ENCODE measurements around the gene CROCC2. TPM values are rescaled to one million over a fixed set of nuclear protein-coding genes. Genes with fewer than 3 reads are reported as not detected.

The CROCC2 gene
- total RNA-seq, 2 experiments from 2014 or later = not detected

DNA sequence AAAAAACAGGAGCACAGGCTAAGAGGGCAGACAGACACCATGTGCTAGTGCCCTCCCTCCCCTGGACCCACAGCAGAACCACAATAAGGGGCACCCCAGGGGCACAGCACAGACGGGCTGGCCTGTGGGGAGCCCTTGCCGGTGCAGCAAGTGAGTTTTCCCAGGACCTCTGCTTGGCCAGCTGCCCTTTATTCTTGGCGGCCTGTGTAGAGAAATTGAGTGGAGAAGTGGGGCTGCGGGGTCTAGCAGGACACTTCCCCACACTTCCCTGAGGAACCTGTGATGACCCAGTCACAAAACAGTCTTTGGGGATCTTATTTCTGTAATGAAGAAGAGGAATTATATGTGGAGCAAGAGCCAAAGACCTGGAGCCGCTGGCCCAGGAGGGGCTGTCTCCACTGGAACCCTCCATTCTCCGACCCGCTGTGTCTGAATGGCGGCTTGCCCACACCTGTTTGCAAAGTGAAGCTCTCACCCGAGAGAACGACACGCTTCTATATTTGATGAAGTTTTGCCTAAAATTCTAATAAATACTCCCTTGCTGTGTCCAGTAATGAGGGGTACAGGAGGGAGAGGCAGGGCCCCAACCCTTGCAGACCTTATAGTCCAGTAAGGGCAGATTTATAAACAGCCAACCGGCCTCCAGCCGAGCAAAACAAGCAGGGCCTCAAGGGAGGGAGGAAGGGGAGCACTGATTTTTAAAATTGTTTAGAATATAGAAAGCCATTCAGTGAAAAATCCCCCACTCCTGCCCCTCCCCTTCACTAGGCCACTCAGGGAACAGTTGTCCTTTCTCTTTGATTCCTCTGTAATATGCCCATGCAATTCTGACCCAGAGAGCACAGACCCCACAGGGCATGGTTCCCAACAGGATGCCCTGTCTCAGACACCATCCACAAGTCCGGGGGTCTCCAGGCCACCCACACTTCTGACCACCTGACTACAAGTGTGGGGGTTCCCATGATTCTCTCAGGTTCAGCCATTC is 47.6 kb downstream of the CROCC2 start:
- H3K36me3 ChIP-seq (ENCODE audit: insufficient read depth, low read length) = no peaks in the 10 kb centered on the region
- H3K4me3 ChIP-seq (ENCODE audit: low read depth, low read length, poor library complexity, severe bottlenecking) = no peak overlapping the region
- H3K79me2 ChIP-seq (ENCODE audit: insufficient read depth, low read depth, low read length) = no peaks in the 10 kb centered on the region
- no peak overlapping the region for H3K27ac ChIP-seq (ENCODE audit: low read depth, low read length, poor library complexity, severe bottlenecking)
- no TSS peak for BruUV-seq (replicated peaks)
- TF ChIP-seq, protein P1, sequence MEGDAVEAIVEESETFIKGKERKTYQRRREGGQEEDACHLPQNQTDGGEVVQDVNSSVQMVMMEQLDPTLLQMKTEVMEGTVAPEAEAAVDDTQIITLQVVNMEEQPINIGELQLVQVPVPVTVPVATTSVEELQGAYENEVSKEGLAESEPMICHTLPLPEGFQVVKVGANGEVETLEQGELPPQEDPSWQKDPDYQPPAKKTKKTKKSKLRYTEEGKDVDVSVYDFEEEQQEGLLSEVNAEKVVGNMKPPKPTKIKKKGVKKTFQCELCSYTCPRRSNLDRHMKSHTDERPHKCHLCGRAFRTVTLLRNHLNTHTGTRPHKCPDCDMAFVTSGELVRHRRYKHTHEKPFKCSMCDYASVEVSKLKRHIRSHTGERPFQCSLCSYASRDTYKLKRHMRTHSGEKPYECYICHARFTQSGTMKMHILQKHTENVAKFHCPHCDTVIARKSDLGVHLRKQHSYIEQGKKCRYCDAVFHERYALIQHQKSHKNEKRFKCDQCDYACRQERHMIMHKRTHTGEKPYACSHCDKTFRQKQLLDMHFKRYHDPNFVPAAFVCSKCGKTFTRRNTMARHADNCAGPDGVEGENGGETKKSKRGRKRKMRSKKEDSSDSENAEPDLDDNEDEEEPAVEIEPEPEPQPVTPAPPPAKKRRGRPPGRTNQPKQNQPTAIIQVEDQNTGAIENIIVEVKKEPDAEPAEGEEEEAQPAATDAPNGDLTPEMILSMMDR (conservative IDR thresholded peaks at IDR 0.05; ENCODE audit: low read length) = no peak
- TF ChIP-seq EZH2phosphoT487 (IDR thresholded peaks at IDR 0.05; ENCODE audit: borderline replicate concordance, low read depth, low read length) = no peak
- no peak overlapping the region for H3K4me2 ChIP-seq (ENCODE audit: low read length)
- no peak for DNase-seq (ENCODE audit: low spot score)
- no peaks in the 10 kb centered on the region for H3K9me2 ChIP-seq (ENCODE audit: insufficient read depth, low read length)
- intact Hi-C loops (cut with micrococcal nuclease; ENCODE audit: unreplicated experiment) = no loop called here
- ChIA-PET CTCF (ENCODE audit: unreplicated experiment) (no interaction called here), POLR2A (no interaction called here)
- H2AFZ ChIP-seq (ENCODE audit: low read length) = no peak overlapping the region
- no peaks in the 10 kb centered on the region for H3K9me3 ChIP-seq (ENCODE audit: low read length)
- H4K20me1 ChIP-seq (ENCODE audit: insufficient read depth, low read length) = no peaks in the 10 kb centered on the region
- H3K4me1 ChIP-seq (ENCODE audit: insufficient read depth, low read length, poor library complexity, severe bottlenecking) = no peaks in the 10 kb centered on the region

DNA sequence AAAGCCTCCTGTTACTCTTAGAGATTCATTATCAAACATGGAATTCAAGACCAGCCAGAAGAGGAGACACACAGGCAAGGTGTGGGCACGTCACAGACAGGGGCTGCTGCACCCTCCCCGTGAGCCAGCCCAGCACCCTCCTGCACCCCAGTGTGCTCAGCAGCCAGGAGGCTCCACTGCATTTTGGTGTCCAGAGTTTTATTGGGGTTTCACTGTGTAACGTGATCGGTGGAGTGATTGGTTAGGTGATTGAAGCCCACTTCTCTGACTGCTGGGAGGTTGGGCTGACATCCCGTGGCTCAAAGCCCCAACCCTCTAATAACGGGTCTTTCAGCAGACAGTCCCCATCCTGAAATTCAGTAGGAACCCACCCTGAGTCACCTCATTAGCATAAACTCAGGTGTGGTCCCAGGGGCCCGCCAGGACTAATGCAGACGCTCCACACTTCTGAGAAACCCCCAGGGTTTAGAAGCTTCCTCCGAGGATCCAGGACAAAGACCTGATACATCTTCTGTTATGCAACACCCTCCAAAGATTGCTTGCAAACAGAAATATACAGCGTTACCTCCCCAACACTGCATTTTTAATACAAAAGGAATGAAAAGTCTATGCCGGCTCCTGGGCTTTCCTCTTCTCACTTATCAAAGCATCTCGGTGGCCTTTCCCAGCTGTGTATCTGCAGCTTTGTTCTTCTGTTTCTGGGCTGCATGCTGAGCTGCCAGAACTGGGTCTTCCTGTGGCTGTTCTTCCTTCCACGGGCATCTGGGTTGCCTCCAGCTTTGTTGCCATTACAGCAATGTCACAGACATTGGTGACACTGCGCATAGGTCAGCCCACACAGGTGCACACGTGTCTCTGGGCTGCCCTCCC is 48.5 kb downstream of the CROCC2 start:
- Histone ChIP-seq H3K36me3 (ENCODE audit: insufficient read depth, low read length) (no peaks in the 10 kb centered on the region), H4K20me1 (ENCODE audit: insufficient read depth, low read length) (no peaks in the 10 kb centered on the region), H3K79me2 (ENCODE audit: insufficient read depth, low read depth, low read length) (no peaks in the 10 kb centered on the region), H3K4me3 (ENCODE audit: low read depth, low read length, poor library complexity, severe bottlenecking) (no peak overlapping the region), H3K4me2 (ENCODE audit: low read length) (no peak overlapping the region), H2AFZ (ENCODE audit: low read length) (no peak overlapping the region), H3K9me3 (ENCODE audit: low read length) (no peaks in the 10 kb centered on the region), H3K4me1 (ENCODE audit: insufficient read depth, low read length, poor library complexity, severe bottlenecking) (no peaks in the 10 kb centered on the region), H3K9me2 (ENCODE audit: insufficient read depth, low read length) (no peaks in the 10 kb centered on the region), H3K27ac (ENCODE audit: low read depth, low read length, poor library complexity, severe bottlenecking) (no peak overlapping the region)
- BruUV-seq (replicated peaks) = no TSS peak
- ChIA-PET CTCF (ENCODE audit: unreplicated experiment) (no interaction called here), POLR2A (no interaction called here)
- no peak for TF ChIP-seq EZH2phosphoT487 (IDR thresholded peaks at IDR 0.05; ENCODE audit: borderline replicate concordance, low read depth, low read length)
- TF ChIP-seq, protein P1 (conservative IDR thresholded peaks at IDR 0.05; ENCODE audit: low read length) = no peak
- DNase-seq (ENCODE audit: low spot score) = no peak
- intact Hi-C loops (cut with micrococcal nuclease; ENCODE audit: unreplicated experiment) = no loop called here
